IMR-90 (cell line): ENCODE data around the gene TMEM240. TPM values are rescaled to one million over a fixed set of nuclear protein-coding genes. Genes with fewer than 3 reads are reported as not detected.

Experiments used
- ATAC-seq: fragments of 200-7000 bp; cut with Tn5 transposase; 2 replicates; pipeline ENCODE4 v1.9.1; 2020; ENCODE audit warnings: low read depth, mild to moderate bottlenecking, moderate library complexity
- BruUV-seq: library from RNA; stranded (reverse); fragments of 400-500 nt; replicated peaks from 2 replicates; lab custom pipeline; 2021; lab: Mats Ljungman, UMichigan
- CTCF ChIA-PET: fragments of 300-600 bp; formaldehyde crosslinking; extraction: SDS; loops from one replicate; lab custom pipeline; 2021; ENCODE audit warnings: antibody characterized with exemption; lab: Yijun Ruan, JAX
- POLR2A ChIA-PET: fragments of 300-600 bp; sonication (Branson Sonifier 250); formaldehyde crosslinking; loops from one replicate; lab custom pipeline; 2022; ENCODE audit warnings: antibody characterized with exemption; ENCODE audit not compliant: unreplicated experiment; lab: Charles Lee
- DNase-seq: peaks from one replicate; pipeline ENCODE4 v3.0.0; 2013
- H2AFZ ChIP-seq: replicated peaks from 2 replicates; pipeline ENCODE3; 2013; ENCODE audit warnings: low read length, mild to moderate bottlenecking; ENCODE audit not compliant: poor library complexity
- H2AK5ac ChIP-seq: 2 replicates; pipeline ENCODE4 v1.6.1; 2013; ENCODE audit warnings: low read depth, low read length, inconsistent platforms
- H2AK9ac ChIP-seq: replicated peaks from 2 replicates; pipeline ENCODE3; 2013; ENCODE audit warnings: mild to moderate bottlenecking, low read depth, low read length, moderate library complexity; ENCODE audit not compliant: poor library complexity
- H2BK120ac ChIP-seq: 2 replicates; pipeline ENCODE4 v1.6.1; 2013; ENCODE audit warnings: low read depth, low read length, inconsistent platforms
- H2BK15ac ChIP-seq: 3 replicates; pipeline ENCODE4 v1.6.1; 2013; ENCODE audit warnings: low read depth, low read length, inconsistent platforms
- H2BK20ac ChIP-seq: 2 replicates; pipeline ENCODE4 v1.6.1; 2013; ENCODE audit warnings: low read depth, mild to moderate bottlenecking, inconsistent platforms, low read length, moderate library complexity
- H2BK5ac ChIP-seq: 2 replicates; pipeline ENCODE4 v1.6.1; 2013; ENCODE audit warnings: mild to moderate bottlenecking, low read depth, low read length, inconsistent platforms; ENCODE audit not compliant: poor library complexity, severe bottlenecking
- H3K14ac ChIP-seq: replicated peaks from 2 replicates; pipeline ENCODE4 v1.6.1; 2013; ENCODE audit warnings: low read depth, low read length, inconsistent platforms
- H3K18ac ChIP-seq: 2 replicates; pipeline ENCODE4 v1.6.1; 2013; ENCODE audit warnings: low read depth, low read length, control low read depth
- H3K23ac ChIP-seq: 2 replicates; pipeline ENCODE4 v1.6.1; 2013; ENCODE audit warnings: low read depth, low read length, inconsistent platforms
- H3K27ac ChIP-seq: 2 replicates; pipeline ENCODE4 v1.5.1; 2013; ENCODE audit warnings: mild to moderate bottlenecking, control low read depth, low read length; ENCODE audit not compliant: insufficient read depth
- H3K27me3 ChIP-seq: 2 replicates; pipeline ENCODE4 v1.6.1; 2013; ENCODE audit warnings: low read length; ENCODE audit not compliant: control insufficient read depth, insufficient read depth
- H3K36me3 ChIP-seq: 2 replicates; pipeline ENCODE4 v1.6.1; 2013; ENCODE audit warnings: low read length, mixed read lengths; ENCODE audit not compliant: control insufficient read depth, insufficient read depth
- H3K4ac ChIP-seq: 2 replicates; pipeline ENCODE4 v1.6.1; 2013; ENCODE audit warnings: low read depth, low read length, inconsistent platforms
- H3K4me1 ChIP-seq: 2 replicates; pipeline ENCODE4 v1.6.1; 2013; ENCODE audit warnings: low read length, mixed read lengths; ENCODE audit not compliant: control insufficient read depth, insufficient read depth
- H3K4me2 ChIP-seq: 2 replicates; pipeline ENCODE4 v1.6.1; 2013; ENCODE audit warnings: low read depth, mild to moderate bottlenecking, control low read depth, low read length, moderate library complexity
- H3K4me3 ChIP-seq: 2 replicates; pipeline ENCODE4 v1.5.1; 2013; ENCODE audit warnings: low read depth, mild to moderate bottlenecking, control low read depth, low read length, moderate library complexity; ENCODE audit not compliant: insufficient read depth
- H3K56ac ChIP-seq: 2 replicates; pipeline ENCODE4 v1.6.1; 2013; ENCODE audit warnings: low read length, inconsistent platforms; ENCODE audit not compliant: insufficient read depth; ENCODE audit errors: extremely low read depth
- H3K79me1 ChIP-seq, 2 experiments: 2 replicates each; pipeline ENCODE4 v1.6.1; 2013; ENCODE audit warnings: low read length in 2 of 2, inconsistent platforms in 1 of 2, low read depth in 1 of 2
- H3K9ac ChIP-seq: 2 replicates; pipeline ENCODE4 v1.6.1; 2013; ENCODE audit warnings: low read depth, low read length, control low read depth
- H3K9me1 ChIP-seq: 2 replicates; pipeline ENCODE4 v1.6.1; 2013; ENCODE audit warnings: low read length, inconsistent platforms; ENCODE audit not compliant: insufficient read depth
- H3K9me3 ChIP-seq: 2 replicates; pipeline ENCODE4 v1.6.1; 2013; ENCODE audit warnings: low read length; ENCODE audit not compliant: control insufficient read depth, insufficient read depth
- H4K20me1 ChIP-seq: 2 replicates; pipeline ENCODE4 v1.6.1; 2013; ENCODE audit warnings: low read length, inconsistent platforms; ENCODE audit not compliant: insufficient read depth
- H4K5ac ChIP-seq: 2 replicates; pipeline ENCODE4 v1.6.1; 2013; ENCODE audit warnings: mild to moderate bottlenecking, low read depth, low read length, control low read depth
- H4K8ac ChIP-seq, 2 experiments: 2 replicates each; pipeline ENCODE4 v1.6.1; 2013; ENCODE audit warnings: low read depth in 2 of 2, low read length in 2 of 2, control low read depth in 1 of 2, inconsistent platforms in 1 of 2
- H4K91ac ChIP-seq: 2 replicates; pipeline ENCODE4 v1.6.1; 2013; ENCODE audit warnings: low read depth, low read length, inconsistent platforms; ENCODE audit not compliant: insufficient read depth
- BHLHE40 ChIP-seq: fragments of 150-350 bp; IDR thresholded peaks from 2 replicates; pipeline ENCODE4 v1.6.1; 2016; ENCODE audit warnings: mild to moderate bottlenecking, low read depth, low read length
- CEBPB ChIP-seq: IDR thresholded peaks from 2 replicates; pipeline ENCODE4 v1.6.1; 2012; ENCODE audit warnings: low read depth, low read length, improper control_type of control experiment
- FOS ChIP-seq: fragments of 150-350 bp; IDR thresholded peaks from 2 replicates; pipeline ENCODE4 v1.6.1; 2016; ENCODE audit warnings: low read depth, low read length
- MAZ ChIP-seq: IDR thresholded peaks from 2 replicates; pipeline ENCODE4 v1.6.1; 2012; ENCODE audit warnings: low read depth, mild to moderate bottlenecking, low read length, improper control_type of control experiment, moderate library complexity, borderline replicate concordance
- NFE2L2 ChIP-seq: fragments of 150-350 bp; IDR thresholded peaks from 2 replicates; pipeline ENCODE4 v1.6.1; 2016; ENCODE audit warnings: low read depth, mild to moderate bottlenecking, low read length
- POLR2A ChIP-seq: IDR thresholded peaks from 2 replicates; pipeline ENCODE4 v1.6.1; 2012; ENCODE audit warnings: mild to moderate bottlenecking, low read depth, low read length
- RCOR1 ChIP-seq: IDR thresholded peaks from 2 replicates; pipeline ENCODE4 v1.6.1; 2012; ENCODE audit warnings: mild to moderate bottlenecking, low read length, improper control_type of control experiment; ENCODE audit not compliant: insufficient replicate concordance
- WGBS, 2 experiments: methylation state at CpG; one replicate each; pipeline versions ENCODE4 v1.1.5 to v1.1.7; 2013; ENCODE audit warnings: missing lambda C conversion rate in 2 of 2; ENCODE audit not compliant: insufficient read length in 1 of 2; ENCODE audit errors: extremely low coverage in 2 of 2; 5-methylcytosine and 5-hydroxymethylcytosine counted together
- dilution Hi-C: fragments of 300-500 bp; cut with HindIII; formaldehyde crosslinking; loops from one replicate; pipeline ENCODE4 v1.14.3; 2018; ENCODE audit warnings: low sequenced_read_pairs; ENCODE audit not compliant: unreplicated experiment
- in situ Hi-C: fragments of 300-500 bp; cut with MboI; formaldehyde crosslinking; loops from 3 replicates; pipeline ENCODE4 v1.14.3; 2019; ENCODE audit warnings: low sequenced_read_pairs, inconsistent platforms, mixed read lengths
- intact Hi-C: fragments of 100-400 bp; cut with micrococcal nuclease; formaldehyde crosslinking; loops from 2 replicates; pipeline ENCODE4 v1.10.0; 2022
- polyA plus RNA-seq, 3 experiments: library from polyadenylated mRNA; depleted of rRNA; stranded (reverse); fragments of >200 nt; gene quantifications; 2 replicates each; pipeline ENCODE4 v1.2.3, GENCODE V29; 2012; ENCODE audit warnings: low replicate concordance in 1 of 3
- total RNA-seq: library from RNA; depleted of rRNA; stranded (reverse); fragments of >200 nt; gene quantifications from 2 replicates; pipeline ENCODE4 v1.2.3, GENCODE V29; 2012
- TF ChIP-seq, protein P1 (sequence below): fragments of 150-350 bp; IDR thresholded peaks from 2 replicates; pipeline ENCODE4 v1.6.1; 2016; ENCODE audit warnings: low read depth, mild to moderate bottlenecking, low read length, moderate library complexity, borderline replicate concordance

Gene TMEM240
- total and polyA plus RNA-seq, 2 of the 4 experiments (the other 2 are of a cell fraction): 1.6 to 7.6 TPM

DNA sequence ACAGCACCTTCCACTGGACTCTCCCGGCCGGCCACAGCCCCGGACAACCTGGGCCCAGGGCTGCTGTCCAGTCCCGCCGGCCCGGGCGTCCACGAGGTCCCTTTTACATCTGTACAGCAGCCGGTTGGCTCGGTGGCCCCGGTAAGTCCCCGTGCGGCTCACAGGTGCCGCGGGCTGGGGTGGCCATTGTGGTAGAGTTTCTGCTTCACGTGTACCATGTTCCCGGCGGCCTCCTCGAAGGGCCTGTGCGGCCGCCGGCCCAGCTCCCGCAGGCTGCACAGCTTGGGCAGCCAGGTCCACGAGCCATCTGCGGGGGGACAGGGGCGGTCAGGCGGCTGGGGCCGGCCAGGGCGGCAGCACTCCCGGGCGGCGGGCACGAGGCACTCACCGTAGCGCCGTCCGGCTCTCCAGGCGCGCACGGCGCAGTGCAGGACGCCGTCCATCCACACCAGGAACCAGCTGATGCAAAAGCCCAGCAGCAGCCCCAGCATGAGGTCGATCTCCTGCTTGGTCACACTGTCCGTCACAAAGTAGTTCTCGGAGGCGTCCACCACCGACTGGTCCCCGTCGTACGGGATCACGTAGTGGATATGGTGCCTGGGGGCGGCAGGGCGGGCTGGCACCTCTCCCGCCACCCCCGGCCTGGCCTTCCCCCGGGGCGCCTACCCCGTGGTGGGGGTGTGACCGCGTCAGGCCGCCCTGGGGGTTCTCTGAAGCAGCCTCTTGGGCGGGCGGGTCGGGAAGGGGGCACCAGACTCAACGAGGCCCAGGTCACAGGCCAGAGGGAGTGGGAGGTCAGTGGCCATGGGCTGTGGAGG, 5.0 kb downstream of the TMEM240 start (continued):
- no peak for TF ChIP-seq POLR2A

DNA sequence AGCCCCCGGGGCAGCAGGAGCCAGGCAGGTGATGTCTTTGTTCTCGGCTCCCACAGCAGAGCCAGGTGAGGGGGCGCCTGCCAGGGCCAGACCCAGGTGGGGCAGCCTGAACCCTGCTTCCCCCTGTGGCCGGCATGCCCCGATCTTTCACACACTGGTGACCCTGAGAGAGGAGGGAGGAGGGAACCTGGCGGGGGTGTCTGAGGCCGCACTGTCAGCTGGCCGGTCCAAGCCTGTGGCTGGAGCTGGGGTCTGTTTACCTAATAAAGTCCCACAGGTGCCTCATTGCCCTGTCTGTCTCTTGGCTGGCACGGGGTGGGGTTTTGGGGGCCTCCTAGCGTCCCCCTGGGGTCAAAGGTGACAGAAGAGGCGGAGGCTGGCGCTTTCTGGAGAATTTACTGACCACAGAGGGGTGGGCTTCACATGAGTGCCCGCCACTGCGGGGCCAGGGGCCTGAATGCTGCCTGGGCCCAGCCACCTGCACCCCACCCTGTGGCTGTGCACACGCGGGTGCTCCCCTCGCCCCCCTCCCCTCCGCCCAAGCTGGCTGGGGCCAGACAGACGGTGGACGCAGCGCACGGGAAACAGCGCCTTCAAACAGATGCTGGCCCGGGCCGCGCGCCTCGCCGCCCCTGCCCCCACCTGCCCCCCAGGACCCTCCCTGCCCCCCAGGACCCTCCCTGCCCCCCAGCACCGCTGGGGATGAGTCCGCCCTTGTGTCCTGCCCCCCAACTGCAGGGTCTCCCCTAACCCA, 5.8 kb downstream of the TMEM240 start:
- no peak overlapping the region for H3K9ac ChIP-seq
- no TSS peak for BruUV-seq
- no peak overlapping the region for H3K56ac ChIP-seq
- H3K18ac ChIP-seq: no peak overlapping the region
- peaks cover 10% of the 10 kb centered on the region for H3K4me1 ChIP-seq
- H2BK5ac ChIP-seq: no peak overlapping the region
- 100% methylated on average over 1 of the region's 31 CpGs; no CpG with 5 or more reads in 1 of the 2 experiments for WGBS, 2 experiments
- peaks cover 10 to 35% of the 10 kb centered on the region in 2 experiments for H3K79me1 ChIP-seq
- H3K9me1 ChIP-seq: peaks cover 17% of the 10 kb centered on the region
- peaks cover 28% of the 10 kb centered on the region for H4K20me1 ChIP-seq
- in situ Hi-C loops: no loop called here
- no peak overlapping the region for H3K14ac ChIP-seq
- H3K36me3 ChIP-seq: peaks cover 32% of the 10 kb centered on the region
- DNase-seq (no peak), ATAC-seq (no peak)
- H2BK15ac ChIP-seq: no peak overlapping the region
- CTCF ChIA-PET: no interaction called here
- H3K4ac ChIP-seq: no peak overlapping the region
- no peak overlapping the region for H4K5ac ChIP-seq
- no peak overlapping the region for H2BK20ac ChIP-seq
- no peaks in the 10 kb centered on the region for H3K27me3 ChIP-seq
- H3K27ac ChIP-seq: no peak overlapping the region
- no peak overlapping the region for H4K8ac ChIP-seq
- dilution Hi-C loops: no loop called here
- H3K23ac ChIP-seq: no peak overlapping the region
- intact Hi-C loops: no loop called here
- no peak for TF ChIP-seq FOS
- TF ChIP-seq POLR2A: no peak
- no peak for TF ChIP-seq BHLHE40
- no peak for TF ChIP-seq CEBPB
- TF ChIP-seq NFE2L2: no peak
- no peak for TF ChIP-seq MAZ
- TF ChIP-seq, protein P1, sequence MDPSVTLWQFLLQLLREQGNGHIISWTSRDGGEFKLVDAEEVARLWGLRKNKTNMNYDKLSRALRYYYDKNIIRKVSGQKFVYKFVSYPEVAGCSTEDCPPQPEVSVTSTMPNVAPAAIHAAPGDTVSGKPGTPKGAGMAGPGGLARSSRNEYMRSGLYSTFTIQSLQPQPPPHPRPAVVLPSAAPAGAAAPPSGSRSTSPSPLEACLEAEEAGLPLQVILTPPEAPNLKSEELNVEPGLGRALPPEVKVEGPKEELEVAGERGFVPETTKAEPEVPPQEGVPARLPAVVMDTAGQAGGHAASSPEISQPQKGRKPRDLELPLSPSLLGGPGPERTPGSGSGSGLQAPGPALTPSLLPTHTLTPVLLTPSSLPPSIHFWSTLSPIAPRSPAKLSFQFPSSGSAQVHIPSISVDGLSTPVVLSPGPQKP: no peak
- TF ChIP-seq RCOR1: no peak
- no peak overlapping the region for H3K4me2 ChIP-seq
- no peak overlapping the region for H4K91ac ChIP-seq
- no peak overlapping the region for H2BK120ac ChIP-seq
- peaks cover 6% of the 10 kb centered on the region for H3K9me3 ChIP-seq
- POLR2A ChIA-PET: no interaction called here
- H3K4me3 ChIP-seq: no peak overlapping the region
- H2AK9ac ChIP-seq: no peak overlapping the region
- H2AK5ac ChIP-seq: no peak overlapping the region
- H2AFZ ChIP-seq: no peak overlapping the region
